ENCODE data around the gene CA5B.
"Not testable (repeated sequence)": the region's sequence is repeated elsewhere in the genome, so short reads cannot be mapped to it uniquely, and the experiment has no call there.

The CA5B gene

GRCh38 chrX:15748841-15749240 is 10.8 kb downstream of the CA5B start:
- DNase-seq (ENCODE audit: low spot score), result no peak

- no peak for DNase-seq (ENCODE audit: low spot score)
Measured at GRCh38 chrX:15749642-15750610, 11.9 kb downstream of the CA5B start.

- DNase-seq (ENCODE audit: low spot score), result no peak
Measured at GRCh38 chrX:15750611-15751154, 12.6 kb downstream of the CA5B start.

GRCh38 chrX:15751155-15751819 is 13.2 kb downstream of the CA5B start:
- no peak for DNase-seq (ENCODE audit: low spot score)

GRCh38 chrX:15755091-15755490 is 17.0 kb downstream of the CA5B start:
- DNase-seq (ENCODE audit: low spot score), result no peak

- DNase-seq (ENCODE audit: low spot score), result no peak
Measured at GRCh38 chrX:15758140-15758539, 20.1 kb downstream of the CA5B start.

GRCh38 chrX:15759886-15760285 is 21.8 kb downstream of the CA5B start:
- not testable (repeated sequence) for DNase-seq (ENCODE audit: low spot score)

- DNase-seq (ENCODE audit: low spot score), result no peak
Measured at GRCh38 chrX:15761564-15762191, 23.6 kb downstream of the CA5B start.

GRCh38 chrX:15769300-15769954 is 31.4 kb downstream of the CA5B start:
- no peak for DNase-seq (ENCODE audit: low spot score)

- DNase-seq (ENCODE audit: low spot score), result no peak
Measured at GRCh38 chrX:15781961-15782699, 44.1 kb downstream of the CA5B start.

GRCh38 chrX:15785176-15785750 is 47.2 kb downstream of the CA5B start:
- no peak for DNase-seq (ENCODE audit: low spot score)

- DNase-seq (ENCODE audit: low spot score), result no peak
Measured at GRCh38 chrX:15786915-15787314, 48.8 kb downstream of the CA5B start.

GRCh38 chrX:15789979-15790768 is 52.1 kb downstream of the CA5B start, which contains the start of gene ZRSR2:
TSS of gene ZRSR2 (plus strand) at chrX:15790484. CDS start at chrX:15790496, 12 bp downstream.
- peak; percentile 50 for DNase-seq (ENCODE audit: low spot score)

GRCh38 chrX:15790769-15791290 is 52.8 kb downstream of the CA5B start:
- no peak for DNase-seq (ENCODE audit: low spot score)

GRCh38 chrX:15797707-15798106 is 59.6 kb downstream of the CA5B start:
- DNase-seq (ENCODE audit: low spot score), result no peak

GRCh38 chrX:15804563-15804962 is 66.5 kb downstream of the CA5B start:
- DNase-seq (ENCODE audit: low spot score), result no peak

GRCh38 chrX:15808254-15808653 is 70.2 kb downstream of the CA5B start:
- DNase-seq (ENCODE audit: low spot score), result no peak

- DNase-seq (ENCODE audit: low spot score), result no peak
Measured at GRCh38 chrX:15812192-15812938, 74.3 kb downstream of the CA5B start.

- DNase-seq (ENCODE audit: low spot score), result no peak
Measured at GRCh38 chrX:15813416-15813815, 75.3 kb downstream of the CA5B start.
